Medulla oblongata (tissue), 1 donor: Measurements from ENCODE around the gene ZC3H7B.
A peak's percentile ranks its signal among the peaks of the same experiment; 100 is the strongest.
"Not testable (repeated sequence)": the region's sequence is repeated elsewhere in the genome, so short reads cannot be mapped to it uniquely, and the experiment has no call there.

Source experiments
- DNase-seq: peaks from one replicate; pipeline ENCODE4 v3.0.0-alpha.2; 2015; ENCODE audit errors: extremely low spot score

The ZC3H7B gene

DNA sequence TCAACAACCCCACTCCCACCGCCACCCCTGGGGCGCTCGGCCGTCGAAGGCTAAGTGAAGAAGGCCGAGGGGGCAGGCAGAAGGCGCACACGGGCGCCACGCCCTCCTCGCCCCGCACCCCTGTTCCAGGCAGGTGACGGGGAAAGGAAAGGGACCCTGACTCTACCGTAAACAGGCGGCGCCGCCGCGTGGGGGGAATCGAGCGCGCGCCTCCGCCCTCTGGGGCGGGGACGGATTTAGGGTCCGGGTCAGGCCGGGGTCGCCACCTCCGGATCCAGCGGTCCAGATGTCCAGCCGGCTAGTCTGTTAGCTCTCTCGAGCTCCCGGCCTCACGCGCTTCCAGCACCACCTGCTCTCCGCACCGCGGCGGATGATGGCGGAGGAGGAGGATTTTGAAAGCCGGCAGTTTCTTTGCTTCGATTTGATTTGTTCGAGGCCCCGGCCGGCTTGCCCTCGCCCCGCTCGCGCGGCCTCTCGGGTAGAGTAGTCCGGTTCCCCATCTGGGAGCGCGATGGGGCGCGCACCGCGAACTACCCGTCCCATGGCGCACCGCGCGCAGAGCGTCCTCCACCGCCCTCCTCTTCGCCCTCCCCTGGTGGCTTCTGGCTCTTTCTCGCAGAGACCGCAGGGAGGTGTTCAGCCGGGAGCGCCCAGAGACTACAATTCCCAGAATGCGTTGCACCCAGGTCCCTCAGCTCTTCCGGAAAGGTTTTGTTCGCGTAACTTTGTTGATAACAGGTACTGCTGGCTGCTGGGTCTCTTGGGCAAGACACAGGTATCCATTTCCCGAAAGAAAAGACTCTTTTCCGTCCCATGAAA, 15.3 kb upstream of the ZC3H7B start, which contains the start of gene RANGAP1:
Gene RANGAP1 (minus strand): TSS at position 368 of the 819 bp plus-strand sequence. CDS start 5,143 bp downstream, outside the sequence.
- peak; percentile 100 for DNase-seq

DNA sequence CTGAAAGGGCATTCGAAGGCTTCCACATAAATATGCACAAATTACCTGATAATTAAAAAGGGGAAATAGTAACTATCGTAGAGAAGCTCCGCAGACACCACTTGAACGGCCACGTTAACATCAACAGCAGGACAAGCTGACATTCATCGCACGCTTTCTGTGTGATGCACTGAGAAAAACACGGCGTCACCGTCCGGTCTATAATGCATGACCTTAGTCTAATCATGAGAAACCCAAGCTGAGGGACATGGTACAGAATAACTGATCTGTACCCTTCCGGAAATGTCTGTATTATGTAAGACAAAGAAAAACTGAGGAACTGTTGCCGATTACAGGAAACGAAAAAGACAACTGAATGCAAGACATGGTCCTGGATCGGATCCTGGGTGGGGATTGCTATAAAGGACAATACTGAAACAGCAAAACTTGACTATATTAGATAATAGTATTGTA, 14.7 kb upstream of the ZC3H7B start:
- DNase-seq = peak; percentile 73

GRCh38 chr22:41288245-41288946, 12.9 kb upstream of the ZC3H7B start:
- DNase-seq = no peak

DNA sequence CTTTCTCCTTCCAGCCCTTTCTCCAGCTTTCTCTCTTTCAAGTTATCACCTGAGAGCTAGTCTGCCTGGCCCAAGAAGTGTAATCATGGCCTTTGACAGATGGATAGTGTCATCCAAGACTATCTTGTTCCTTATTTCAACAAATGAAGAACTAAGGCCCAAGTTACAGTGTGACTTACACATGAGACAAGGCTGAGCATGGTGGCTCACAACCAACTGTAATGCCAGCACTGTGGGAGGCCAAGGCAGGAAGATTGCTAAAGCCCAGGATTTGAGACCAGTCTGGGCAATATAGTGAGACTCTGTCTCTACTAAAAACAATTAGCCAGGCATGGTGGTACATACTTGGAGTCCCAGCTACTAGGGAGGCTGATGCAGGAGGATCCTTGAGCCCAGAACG, 11.7 kb upstream of the ZC3H7B start:
- no peak for DNase-seq

DNA sequence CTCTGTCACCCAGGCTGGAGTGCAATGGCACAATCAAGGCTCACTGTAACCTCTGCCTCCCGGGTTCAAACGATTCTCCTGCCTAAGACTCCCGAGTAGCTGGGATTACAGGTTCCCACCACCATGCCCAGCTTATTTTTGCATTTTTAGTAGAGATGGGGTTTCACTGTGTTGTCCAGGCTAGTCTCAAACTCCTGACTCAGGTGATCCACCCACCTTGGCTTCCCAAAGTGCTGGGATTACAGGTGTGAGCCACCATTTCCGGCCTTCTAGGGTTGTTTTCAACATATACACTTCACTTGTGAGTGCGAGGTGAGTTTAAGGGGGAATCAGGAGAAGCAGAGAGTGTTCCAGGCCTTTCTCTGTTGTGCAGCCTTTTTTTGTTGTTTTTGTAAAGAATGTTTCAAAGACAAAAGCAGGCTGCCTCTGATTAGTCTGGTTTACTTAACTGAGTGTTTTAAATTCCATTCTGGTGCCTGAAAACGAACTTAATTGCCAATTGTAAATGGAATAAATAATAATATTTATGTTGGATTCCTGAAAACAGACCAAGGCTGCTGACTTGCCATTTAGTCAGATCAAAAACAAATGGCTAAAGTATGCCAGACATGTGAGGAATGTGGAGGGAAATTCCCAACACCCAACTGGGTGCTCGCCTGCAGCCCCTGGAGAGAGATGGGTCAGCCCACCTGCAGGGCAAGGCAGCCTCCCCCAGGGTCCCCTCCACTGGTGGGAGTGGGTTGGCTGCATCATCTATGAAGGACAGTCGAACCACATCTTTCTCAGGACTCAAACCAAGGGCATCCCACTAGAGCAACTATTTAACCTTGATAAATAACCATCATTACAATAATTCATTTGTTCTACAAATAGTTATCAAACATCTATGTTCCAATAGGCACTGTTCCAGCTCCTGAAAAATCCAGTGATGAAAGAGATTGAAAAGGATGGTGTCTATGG, 10.8 kb upstream of the ZC3H7B start:
- DNase-seq = no peak

DNA sequence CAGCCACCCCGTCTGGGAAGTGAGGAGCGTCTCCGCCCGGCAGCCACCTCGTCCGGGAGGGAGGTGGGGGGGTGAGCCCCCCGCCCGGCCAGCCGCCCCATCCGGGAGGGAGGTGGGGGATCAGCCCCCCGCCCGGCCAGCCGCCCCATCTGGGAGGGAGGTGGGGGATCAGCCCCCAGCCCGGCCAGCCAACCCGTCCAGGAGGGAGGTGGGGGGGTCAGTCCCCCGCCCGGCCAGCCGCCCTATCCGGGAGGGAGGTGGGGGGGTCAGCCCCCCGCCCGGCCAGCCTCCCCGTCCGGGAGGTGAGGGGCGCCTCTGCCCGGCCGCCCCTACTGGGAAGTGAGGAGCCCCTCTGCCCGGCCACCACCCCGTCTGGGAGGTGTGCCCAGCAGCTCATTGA, 6.5 kb upstream of the ZC3H7B start:
- not testable (repeated sequence) for DNase-seq

DNA sequence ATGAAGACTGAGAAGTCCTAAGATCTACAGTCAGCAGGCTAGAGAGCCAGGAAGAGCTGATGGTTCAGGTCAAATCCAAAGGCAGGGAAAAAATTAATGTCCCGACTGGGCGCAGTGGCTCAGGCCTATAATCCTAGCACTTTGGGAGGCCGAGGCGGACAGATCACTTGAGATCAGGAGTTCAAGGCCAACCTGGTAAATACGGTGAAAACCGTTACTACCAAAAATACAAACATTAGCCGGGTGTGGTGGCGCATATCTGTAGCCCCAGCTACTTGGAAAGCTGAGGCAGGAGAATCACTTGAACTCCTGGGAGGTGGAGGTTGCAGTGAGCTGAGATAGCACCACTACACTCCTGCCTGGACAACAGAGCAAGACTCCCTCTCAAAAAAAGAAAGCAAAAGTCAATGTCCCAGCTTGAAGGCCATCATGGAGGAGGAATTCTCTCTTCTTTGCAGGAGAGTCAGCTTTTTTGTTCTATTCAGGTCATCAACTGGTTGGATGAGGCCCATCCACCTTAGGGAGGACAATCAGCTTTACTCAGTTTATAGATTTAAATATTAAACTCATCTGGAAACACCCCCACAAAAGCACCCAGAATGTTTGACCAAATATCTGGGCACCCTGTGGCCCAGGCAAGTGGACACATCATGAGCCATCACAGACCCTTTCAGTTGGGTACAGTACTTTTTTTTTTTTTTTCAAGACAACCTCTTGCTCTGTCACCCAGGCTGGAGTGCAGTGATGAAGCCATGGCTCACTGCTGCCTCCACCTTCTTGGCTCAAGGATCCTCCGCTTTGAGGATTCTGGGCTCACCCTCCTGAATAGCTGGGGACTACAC, 4.3 kb upstream of the ZC3H7B start:
- DNase-seq = no peak

DNA sequence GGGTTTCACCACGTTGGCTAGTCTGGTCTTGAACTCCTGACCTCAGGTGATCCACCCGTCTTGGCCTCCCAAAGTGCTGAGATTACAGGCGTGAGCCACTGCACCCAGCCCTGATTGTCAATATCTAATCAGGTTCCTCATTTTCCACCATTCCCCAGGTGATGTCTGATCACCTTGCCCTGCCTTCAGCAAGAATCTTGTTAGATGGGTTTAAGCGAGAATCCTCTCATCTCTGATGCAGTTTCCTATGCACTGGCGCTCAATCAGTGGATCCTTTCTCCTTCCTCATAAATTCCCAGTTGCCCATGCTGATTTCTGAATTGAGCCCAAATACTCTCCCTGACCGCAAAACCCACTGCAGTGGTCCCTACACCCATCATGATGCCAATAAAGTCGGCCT, 664 bp upstream of the ZC3H7B start:
- DNase-seq = no peak

GRCh38 chr22:41302021-41302767, 869 bp downstream of the ZC3H7B start:
- no peak for DNase-seq

- DNase-seq = no peak
Measured at GRCh38 chr22:41302811-41303210, 1.5 kb downstream of the ZC3H7B start.

GRCh38 chr22:41305646-41306045, 4.3 kb downstream of the ZC3H7B start:
- peak; percentile 53 for DNase-seq

DNA sequence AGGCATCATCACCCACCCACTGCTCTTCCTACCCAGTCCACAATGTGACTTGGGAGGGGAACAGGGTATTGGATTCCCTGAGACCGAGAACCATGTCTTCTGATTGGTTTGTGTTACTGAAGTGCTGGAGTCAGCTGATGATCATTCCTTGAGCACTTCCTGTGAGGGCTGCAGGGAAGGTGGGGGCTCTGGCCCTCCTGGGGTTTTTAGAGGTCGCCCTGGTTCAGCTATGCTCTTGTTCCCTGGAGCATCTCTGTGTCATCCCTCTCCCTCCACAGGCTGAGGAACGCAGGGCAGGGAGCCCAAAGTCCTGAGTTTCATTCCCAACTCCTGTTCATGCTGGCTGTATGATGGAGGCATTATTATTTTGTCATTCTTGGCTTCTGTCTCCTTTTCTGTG, 6.7 kb downstream of the ZC3H7B start:
- DNase-seq = no peak

GRCh38 chr22:41308544-41308947, 7.2 kb downstream of the ZC3H7B start:
- DNase-seq = no peak

DNA sequence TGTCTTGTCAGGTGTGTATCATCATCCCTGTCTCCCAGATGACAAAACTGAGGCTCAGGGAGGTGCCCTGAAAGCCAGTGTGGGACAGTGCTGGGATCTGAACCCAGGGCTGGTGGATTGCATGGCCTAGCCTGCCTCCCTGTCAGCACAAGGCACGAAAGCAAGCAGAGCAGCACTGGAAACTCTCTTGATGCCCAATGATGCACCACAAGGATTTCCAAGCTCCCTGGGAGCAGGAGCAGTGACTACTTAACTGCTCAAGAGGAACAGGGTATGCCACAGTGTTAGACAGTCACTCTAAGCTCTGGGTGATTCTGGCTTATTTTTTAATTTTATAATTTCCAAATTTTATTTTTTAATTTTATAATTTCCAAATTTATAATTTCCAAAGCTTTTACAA, 9.0 kb downstream of the ZC3H7B start:
- DNase-seq = no peak

DNA sequence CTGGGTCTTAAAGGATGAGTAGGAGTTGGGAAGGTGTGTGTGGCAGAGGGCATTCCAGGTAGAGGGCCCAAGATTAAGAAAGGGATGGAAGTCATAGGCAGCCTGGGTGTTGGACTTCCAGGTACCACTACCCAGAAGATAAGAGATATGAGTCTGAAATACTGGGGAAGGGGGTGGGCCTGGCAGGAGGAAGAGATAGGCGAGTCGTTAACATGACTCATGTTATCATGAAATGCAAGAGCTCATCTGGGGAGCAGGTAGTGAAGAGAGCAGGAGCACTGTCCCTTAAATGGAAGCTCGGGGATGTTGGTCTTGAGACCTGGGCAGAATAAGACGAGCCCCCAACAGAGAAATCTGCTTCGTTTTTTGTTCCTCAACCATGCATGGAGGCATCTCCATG, 10.2 kb downstream of the ZC3H7B start:
- DNase-seq = no peak

- DNase-seq = no peak
Measured at GRCh38 chr22:41314821-41315220, 13.5 kb downstream of the ZC3H7B start.

- DNase-seq = no peak
Measured at GRCh38 chr22:41315586-41315985, 14.3 kb downstream of the ZC3H7B start.

- DNase-seq = no peak
Measured at GRCh38 chr22:41320416-41321240, 19.3 kb downstream of the ZC3H7B start.

- DNase-seq = no peak
Measured at GRCh38 chr22:41324821-41325528, 23.6 kb downstream of the ZC3H7B start.
